Type B pancreatic cell (in vitro differentiated cells): ENCODE measurements around the gene PRMT9. TPM values are rescaled to one million over a fixed set of nuclear protein-coding genes. Genes with fewer than 3 reads are reported as not detected.

Experiments used
- DNase-seq: peaks from one replicate; pipeline ENCODE4 v3.0.0; 2021; ENCODE audit warnings: mixed read lengths; ENCODE audit not compliant: unreplicated experiment; ENCODE audit errors: extremely low spot score
- H3K27ac Mint-ChIP-seq: 2 replicates; pipeline ENCODE4 v1.8.0; 2021; ENCODE audit warnings: mild to moderate bottlenecking, mixed read lengths
- H3K27me3 Mint-ChIP-seq: 2 replicates; pipeline ENCODE4 v1.8.0; 2021; ENCODE audit warnings: mixed read lengths
- H3K36me3 Mint-ChIP-seq: 2 replicates; pipeline ENCODE4 v1.8.0; 2021; ENCODE audit warnings: mixed read lengths
- H3K4me1 Mint-ChIP-seq: one replicate; pipeline ENCODE4 v1.8.0; 2021; ENCODE audit warnings: mixed read lengths; ENCODE audit not compliant: unreplicated experiment
- H3K4me3 Mint-ChIP-seq: 2 replicates; pipeline ENCODE4 v1.8.0; 2021; ENCODE audit warnings: mild to moderate bottlenecking, mixed read lengths
- H3K9me3 Mint-ChIP-seq: 2 replicates; pipeline ENCODE4 v1.8.0; 2021; ENCODE audit warnings: mixed read lengths
- total RNA-seq: library from RNA; stranded (reverse); gene quantifications from 2 replicates; pipeline ENCODE4 v1.2.1, GENCODE V29; 2021; ENCODE audit warnings: low replicate concordance
- TF ChIP-seq, protein P1 (sequence below): fragments of 200-600 bp; sonication (generic); conservative IDR thresholded peaks from 2 replicates; pipeline ENCODE4 v1.5.0; 2021; ENCODE audit warnings: antibody characterized with exemption, mild to moderate bottlenecking

Gene PRMT9
- total RNA-seq, 1 donor from 2014 or later: 12.5 TPM

DNA sequence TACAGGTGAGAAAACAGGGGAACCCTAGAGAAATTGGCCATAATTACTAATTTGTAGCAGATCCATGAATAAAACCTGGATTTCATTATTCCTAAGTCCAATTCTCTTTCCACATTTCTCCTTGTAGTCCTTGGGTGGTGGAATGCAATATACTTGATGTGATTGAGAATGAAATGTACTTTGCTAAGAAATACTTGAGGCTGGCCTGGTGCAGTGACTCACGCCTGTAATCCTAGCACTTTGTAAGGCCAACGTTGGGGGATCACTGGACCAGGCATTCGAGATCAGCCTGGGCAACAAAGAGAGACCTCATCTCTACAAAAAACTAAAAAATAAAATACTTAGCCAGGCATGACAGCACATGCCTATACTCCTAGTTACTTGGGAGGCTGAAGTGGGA, 50.9 kb downstream of the PRMT9 start:
- Mint-ChIP-seq H3K27ac (no peak overlapping the region), H3K4me3 (no peak overlapping the region), H3K36me3 (peaks cover 41% of the 10 kb centered on the region), H3K9me3 (peaks cover 7% of the 10 kb centered on the region), H3K27me3 (no peaks in the 10 kb centered on the region), H3K4me1 (no peaks in the 10 kb centered on the region)
- DNase-seq: no peak
- TF ChIP-seq, protein P1, sequence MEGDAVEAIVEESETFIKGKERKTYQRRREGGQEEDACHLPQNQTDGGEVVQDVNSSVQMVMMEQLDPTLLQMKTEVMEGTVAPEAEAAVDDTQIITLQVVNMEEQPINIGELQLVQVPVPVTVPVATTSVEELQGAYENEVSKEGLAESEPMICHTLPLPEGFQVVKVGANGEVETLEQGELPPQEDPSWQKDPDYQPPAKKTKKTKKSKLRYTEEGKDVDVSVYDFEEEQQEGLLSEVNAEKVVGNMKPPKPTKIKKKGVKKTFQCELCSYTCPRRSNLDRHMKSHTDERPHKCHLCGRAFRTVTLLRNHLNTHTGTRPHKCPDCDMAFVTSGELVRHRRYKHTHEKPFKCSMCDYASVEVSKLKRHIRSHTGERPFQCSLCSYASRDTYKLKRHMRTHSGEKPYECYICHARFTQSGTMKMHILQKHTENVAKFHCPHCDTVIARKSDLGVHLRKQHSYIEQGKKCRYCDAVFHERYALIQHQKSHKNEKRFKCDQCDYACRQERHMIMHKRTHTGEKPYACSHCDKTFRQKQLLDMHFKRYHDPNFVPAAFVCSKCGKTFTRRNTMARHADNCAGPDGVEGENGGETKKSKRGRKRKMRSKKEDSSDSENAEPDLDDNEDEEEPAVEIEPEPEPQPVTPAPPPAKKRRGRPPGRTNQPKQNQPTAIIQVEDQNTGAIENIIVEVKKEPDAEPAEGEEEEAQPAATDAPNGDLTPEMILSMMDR: no peak

DNA sequence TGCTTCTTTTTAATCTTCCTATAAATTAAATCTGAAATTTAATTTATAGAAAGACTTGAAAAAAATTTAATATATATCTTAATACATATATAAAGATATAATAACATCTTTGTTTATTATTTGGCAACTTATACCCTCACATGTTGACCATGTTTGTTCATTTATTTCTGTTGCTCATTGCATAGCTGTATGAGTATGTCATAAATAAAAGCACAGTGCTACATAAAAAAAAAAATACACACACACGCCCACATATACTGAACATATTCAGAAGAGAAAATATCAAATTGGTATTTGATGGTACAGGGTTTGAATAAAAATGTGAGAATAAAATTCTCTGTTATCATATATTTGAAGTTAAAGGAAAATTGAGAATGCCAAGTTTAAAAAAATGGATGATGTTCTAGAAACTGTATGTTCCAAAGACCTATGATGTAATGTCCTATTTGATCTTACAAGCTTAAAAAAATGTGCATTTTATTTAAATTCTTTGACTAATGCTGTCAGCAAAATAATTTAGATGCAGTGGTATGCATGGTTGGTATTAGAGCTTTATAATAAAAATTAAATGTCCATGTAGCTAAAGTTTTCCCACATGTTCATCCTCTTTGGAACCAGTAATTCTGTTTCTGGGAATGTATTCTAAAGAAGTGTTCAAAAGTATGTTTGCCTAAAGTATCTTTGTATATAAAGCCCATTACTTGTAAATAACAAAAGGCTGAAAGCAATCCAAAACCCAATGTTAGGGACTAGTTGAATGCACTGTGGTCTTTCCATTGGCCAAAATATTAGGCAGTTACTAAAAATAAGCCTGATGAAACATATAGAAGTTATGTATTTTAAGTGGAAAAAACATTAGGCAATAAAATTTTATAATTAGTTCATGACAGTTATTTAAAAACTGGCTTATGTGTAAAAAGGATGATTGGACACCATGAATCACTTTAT, 53.9 kb downstream of the PRMT9 start:
- TF ChIP-seq, protein P1: no peak
- H3K4me3 Mint-ChIP-seq: no peak overlapping the region
- no peaks in the 10 kb centered on the region for H3K27me3 Mint-ChIP-seq
- no peak for DNase-seq
- peaks cover 37% of the 10 kb centered on the region for H3K36me3 Mint-ChIP-seq
- no peaks in the 10 kb centered on the region for H3K9me3 Mint-ChIP-seq
- H3K27ac Mint-ChIP-seq: no peak overlapping the region
- H3K4me1 Mint-ChIP-seq: no peaks in the 10 kb centered on the region

DNA sequence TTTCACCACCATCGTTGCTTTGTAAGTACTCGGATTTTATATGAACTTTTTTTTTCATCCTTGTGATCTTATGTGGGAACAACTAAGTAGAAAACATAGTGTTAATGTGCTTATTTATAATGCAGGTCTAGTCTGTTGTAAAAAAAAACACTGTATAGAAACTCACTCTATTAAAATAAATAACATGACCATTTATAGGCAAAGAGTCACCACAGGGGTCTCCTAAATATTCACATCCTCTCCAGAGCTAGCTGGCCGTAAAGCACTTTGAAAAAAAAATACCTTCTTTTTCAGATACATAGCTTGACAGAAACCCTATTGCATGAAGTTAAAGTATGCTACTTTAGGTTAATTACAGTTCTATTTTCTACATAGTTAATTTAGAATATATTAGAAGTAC, 55.5 kb downstream of the PRMT9 start:
- H3K27ac Mint-ChIP-seq: no peak overlapping the region
- peaks cover 28% of the 10 kb centered on the region for H3K36me3 Mint-ChIP-seq
- TF ChIP-seq, protein P1: no peak
- no peak overlapping the region for H3K4me3 Mint-ChIP-seq
- H3K27me3 Mint-ChIP-seq: no peaks in the 10 kb centered on the region
- DNase-seq: no peak
- H3K4me1 Mint-ChIP-seq: no peaks in the 10 kb centered on the region
- H3K9me3 Mint-ChIP-seq: no peaks in the 10 kb centered on the region

DNA sequence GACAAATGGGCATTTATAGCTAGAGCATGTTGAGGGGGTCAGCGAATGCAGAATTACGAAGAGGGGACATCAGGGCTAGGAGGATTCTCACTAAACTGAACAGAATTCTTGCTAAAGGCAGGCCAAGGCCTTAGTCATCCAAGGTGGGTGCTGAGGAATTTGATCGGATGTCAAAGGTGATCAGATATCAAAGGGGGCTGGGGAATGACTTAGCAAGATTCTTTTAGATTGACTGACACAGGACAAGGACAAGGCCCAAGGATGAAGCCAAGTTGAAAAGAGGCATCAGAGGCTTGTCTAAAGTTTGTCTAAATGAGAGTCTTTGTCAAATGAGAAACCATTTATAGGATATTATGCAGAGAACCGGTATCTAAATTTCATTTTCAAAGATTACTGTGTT, 57.1 kb downstream of the PRMT9 start:
- Mint-ChIP-seq H3K36me3 (peaks cover 28% of the 10 kb centered on the region), H3K27ac (no peak overlapping the region), H3K4me1 (no peaks in the 10 kb centered on the region), H3K9me3 (no peaks in the 10 kb centered on the region), H3K27me3 (no peaks in the 10 kb centered on the region), H3K4me3 (no peak overlapping the region)
- no peak for DNase-seq
- TF ChIP-seq, protein P1: no peak

DNA sequence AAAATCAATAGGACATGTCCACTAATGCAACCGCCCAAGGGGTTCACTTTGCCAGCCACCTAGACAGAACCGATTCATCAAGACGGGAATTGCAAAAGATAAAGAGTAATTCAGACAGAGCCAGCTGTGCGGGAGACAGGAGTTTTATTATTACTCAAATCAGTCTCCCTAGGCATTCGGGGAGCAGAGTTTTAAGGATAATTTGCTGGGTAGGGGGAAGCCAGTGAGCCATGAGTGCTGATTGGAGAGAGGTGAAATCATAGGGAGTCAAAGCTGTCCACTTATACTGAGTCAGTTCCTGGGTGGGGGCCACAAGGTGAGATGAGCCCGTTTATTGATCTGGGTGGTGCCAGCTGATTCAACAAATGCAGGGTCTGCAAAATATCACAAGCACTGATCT, 58.2 kb downstream of the PRMT9 start:
- DNase-seq: no peak
- Mint-ChIP-seq H3K4me1 (no peaks in the 10 kb centered on the region), H3K4me3 (no peak overlapping the region), H3K27ac (no peak overlapping the region), H3K27me3 (no peaks in the 10 kb centered on the region), H3K9me3 (no peaks in the 10 kb centered on the region), H3K36me3 (peaks cover 28% of the 10 kb centered on the region)
- TF ChIP-seq, protein P1: no peak
